Subcutaneous adipose tissue (tissue), 4 donors: ENCODE measurements around the gene DTNA. TPM values are rescaled to one million over a fixed set of nuclear protein-coding genes. Genes with fewer than 3 reads are reported as not detected.

Experiments
- total RNA-seq, 4 donors: library from RNA; depleted of rRNA; stranded (reverse); fragments of >200 nt; gene quantifications; one replicate each; pipeline ENCODE4 v1.1.0, GENCODE V29; 2016
- TF ChIP-seq, protein P1 (sequence below): fragments of 450-650 bp; IDR thresholded peaks from one replicate; pipeline ENCODE4 v1.5.1; 2016; ENCODE audit warnings: low read depth, mild to moderate bottlenecking, control low read depth, antibody characterized with exemption, moderate library complexity

Gene DTNA
- total RNA-seq, 4 donors from 2014 or later: 16.0 to 38.8 (median 25.3) TPM

DNA sequence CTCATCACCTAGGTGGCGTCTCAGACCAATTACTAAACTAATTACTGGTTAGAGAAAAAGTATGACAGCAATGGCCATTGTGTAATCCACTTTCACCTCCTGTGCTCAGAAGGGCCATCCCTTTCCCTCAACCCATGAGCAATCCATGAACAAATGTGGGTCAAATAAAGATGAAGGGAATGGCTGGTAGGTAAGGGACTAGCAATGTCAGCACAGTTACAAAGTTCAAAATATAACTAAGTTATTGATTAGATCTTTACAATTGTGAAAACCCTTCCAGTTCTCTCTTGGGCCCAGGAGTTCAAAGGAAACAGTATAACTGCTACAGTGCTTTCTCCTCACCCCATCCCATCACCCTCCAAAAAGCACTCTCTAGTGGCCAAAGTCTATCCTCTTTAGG, 98.3 kb downstream of the DTNA start:
- TF ChIP-seq, protein P1, sequence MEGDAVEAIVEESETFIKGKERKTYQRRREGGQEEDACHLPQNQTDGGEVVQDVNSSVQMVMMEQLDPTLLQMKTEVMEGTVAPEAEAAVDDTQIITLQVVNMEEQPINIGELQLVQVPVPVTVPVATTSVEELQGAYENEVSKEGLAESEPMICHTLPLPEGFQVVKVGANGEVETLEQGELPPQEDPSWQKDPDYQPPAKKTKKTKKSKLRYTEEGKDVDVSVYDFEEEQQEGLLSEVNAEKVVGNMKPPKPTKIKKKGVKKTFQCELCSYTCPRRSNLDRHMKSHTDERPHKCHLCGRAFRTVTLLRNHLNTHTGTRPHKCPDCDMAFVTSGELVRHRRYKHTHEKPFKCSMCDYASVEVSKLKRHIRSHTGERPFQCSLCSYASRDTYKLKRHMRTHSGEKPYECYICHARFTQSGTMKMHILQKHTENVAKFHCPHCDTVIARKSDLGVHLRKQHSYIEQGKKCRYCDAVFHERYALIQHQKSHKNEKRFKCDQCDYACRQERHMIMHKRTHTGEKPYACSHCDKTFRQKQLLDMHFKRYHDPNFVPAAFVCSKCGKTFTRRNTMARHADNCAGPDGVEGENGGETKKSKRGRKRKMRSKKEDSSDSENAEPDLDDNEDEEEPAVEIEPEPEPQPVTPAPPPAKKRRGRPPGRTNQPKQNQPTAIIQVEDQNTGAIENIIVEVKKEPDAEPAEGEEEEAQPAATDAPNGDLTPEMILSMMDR: no peak

DNA sequence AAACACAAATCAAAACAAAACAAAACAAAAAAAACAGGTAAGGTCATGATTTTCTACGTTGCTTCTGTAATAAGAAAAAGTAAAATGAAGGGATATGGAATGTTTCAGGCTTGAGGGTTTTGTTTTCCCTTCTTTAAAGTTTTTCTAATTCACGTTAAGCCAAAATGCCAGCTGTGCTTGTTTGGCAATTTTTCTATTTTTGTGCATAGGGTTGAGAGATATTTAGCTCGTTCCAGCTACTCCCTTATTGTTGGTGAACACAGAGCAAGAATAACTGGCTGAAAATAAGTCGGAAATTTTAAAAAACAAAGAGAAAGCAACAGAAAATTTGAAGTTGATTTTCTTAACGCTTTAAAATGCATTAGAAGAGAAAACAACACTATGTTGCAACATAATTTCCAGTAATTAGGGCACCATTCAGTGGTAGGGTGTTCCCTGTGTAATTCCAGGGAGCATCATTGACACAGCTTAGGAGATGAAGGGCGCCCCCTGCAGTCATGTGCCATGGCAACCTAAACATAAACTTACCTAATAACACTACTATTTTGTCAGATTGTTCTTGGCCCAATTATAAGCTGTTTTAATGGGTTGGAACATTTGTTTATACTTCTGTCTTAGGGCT, 99.5 kb downstream of the DTNA start:
- TF ChIP-seq, protein P1: no peak

DNA sequence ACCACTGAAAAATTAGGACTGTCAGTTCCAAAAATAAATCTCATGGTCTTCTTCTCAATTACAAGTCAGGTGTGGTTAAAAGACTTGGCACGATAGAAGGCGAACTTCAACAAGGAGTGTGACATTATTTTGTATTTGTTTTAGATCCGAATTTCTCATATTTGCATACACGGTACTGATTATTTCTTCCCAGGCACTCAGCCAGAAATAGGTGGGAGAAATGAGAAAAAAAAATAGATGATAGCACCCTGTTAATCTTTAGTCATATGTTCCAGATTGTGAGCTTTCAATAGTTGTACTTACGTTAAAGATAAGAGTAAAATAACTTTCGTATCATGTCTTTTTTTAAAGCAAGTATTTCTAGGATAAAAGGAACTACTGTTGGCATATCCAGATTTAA, 106.1 kb downstream of the DTNA start:
- TF ChIP-seq, protein P1: no peak

DNA sequence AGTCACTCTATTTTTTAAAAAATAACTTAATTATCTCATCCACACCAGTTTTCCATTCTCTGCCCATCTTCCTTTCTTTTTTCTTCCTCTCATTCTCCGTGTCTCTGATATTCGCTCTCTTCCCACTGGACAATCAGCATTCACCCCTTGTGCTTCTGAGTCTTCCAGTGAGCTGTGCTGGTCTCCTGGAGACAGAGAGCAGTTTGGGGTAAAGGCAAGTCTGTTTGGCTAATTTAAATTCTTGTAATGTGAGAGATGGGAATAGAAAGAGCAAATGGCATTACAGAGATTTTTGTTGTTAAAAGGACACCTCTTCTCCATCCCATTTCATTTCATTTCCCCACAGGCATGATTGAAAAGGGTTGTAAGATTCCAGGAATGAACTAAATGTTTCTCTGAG, 107.5 kb downstream of the DTNA start:
- TF ChIP-seq, protein P1: no peak

DNA sequence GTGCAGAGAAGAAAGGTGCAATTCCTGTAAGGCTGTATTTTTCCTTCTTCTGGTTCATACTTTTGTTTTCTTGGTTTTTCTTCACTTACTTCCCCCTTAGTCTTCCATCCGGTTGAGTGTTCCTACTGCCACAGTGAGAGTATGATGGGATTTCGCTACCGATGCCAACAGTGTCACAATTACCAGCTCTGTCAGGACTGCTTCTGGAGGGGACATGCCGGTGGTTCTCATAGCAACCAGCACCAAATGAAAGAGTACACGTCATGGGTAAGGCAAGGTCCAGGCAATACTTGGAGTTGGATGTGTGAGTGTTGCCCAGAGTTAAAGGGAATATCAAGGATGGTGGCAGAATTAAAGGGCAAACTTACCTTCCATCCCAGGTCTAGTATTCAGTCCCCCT, 108.0 kb downstream of the DTNA start:
- TF ChIP-seq, protein P1: no peak

DNA sequence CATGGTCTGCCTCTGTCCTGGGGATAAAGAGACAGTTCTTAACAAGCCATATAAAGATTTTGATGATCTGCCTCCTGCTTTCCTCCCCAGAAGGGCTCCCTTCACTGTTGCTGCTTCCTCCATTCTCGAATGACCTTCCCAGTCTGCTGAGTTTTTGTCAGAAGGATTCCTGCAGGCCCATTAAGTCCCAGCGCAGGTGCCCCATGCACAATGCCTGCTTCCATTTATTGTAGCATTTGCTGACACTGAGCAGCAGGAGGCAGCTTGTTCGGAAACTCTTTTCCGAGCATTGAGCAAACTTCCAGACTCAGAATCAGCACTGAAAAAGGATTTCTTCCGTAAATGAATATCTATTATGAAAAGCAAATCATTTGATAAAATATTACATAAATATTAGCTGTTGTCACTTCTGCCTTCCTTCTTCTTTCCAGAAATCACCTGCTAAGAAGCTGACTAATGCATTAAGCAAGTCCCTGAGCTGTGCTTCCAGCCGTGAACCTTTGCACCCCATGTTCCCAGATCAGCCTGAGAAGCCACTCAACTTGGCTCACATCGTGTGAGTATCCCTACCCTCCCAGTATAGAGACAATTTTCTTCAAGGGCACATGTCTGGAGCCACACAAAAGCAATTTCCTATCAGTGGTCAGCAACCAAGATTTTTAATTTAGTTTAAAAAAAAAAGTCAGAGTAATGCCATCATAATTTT, 110.4 kb downstream of the DTNA start:
- TF ChIP-seq, protein P1: no peak

DNA sequence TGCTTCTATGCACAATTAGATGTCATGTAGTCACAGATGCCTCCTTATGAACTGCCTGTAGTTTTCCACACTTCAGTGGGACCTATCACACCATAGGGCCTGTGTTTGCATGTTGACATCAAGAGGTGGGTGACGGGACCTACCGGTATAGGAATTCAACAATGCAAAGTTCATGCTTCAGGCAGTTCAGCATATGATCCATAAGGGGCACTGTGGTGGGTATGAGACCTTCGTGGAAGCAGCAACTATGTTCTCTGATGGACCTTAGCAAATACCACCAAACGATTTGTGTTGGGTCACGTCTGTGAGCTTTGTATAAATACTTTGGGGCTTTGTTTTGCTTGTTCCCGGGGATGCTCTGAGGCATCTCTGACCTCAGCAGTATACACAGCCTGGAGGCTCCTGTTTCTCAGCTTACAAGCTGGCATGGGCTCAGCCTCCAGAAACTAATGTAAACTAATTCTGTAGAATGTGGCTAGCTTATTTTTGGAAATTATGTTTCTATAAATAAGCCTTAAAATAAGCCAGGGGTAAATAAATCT, 111.6 kb downstream of the DTNA start:
- TF ChIP-seq, protein P1: no peak
